ENCODE data around the gene PTPRN2. TPM values are rescaled to one million over a fixed set of nuclear protein-coding genes. Genes with fewer than 3 reads are reported as not detected.

Gene PTPRN2
- total RNA-seq, 1 experiment from 2014 or later: 1.7 TPM

DNA sequence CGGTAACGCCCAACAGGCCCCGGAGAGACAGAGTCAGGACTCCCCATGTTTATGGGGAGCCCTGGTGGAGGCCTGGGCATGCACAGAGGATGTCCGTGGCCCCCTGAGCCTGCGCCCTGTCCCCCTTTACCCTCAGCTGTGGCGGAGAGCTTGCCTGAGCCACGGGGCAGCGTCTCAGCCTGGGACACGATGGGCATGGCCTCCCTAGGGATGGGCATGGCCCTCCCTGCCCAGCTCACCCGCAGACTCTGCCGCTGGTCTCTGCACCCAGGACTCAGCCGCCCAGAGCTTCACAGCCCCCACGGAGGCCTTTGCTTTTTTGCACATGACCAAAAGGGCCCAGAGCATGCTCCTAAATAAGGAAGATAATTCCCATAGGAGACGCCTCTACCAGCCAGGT lies 394.2 kb downstream of the PTPRN2 start:
- no peak overlapping the region for H3K27ac ChIP-seq (ENCODE audit: low read length)
- H2AFZ ChIP-seq (ENCODE audit: low read length): no peak overlapping the region
- H3K36me3 ChIP-seq (ENCODE audit: insufficient read depth, low read length): no peaks in the 10 kb centered on the region
- no peaks in the 10 kb centered on the region for H3K9me2 ChIP-seq (replicated peaks; ENCODE audit: insufficient read depth, low read length)
- no peak overlapping the region for H3K9ac ChIP-seq (ENCODE audit: low read length)
- H3K27me3 ChIP-seq (ENCODE audit: low read length): peaks cover 4% of the 10 kb centered on the region; the same call in 1 of the 2 replicates
- H3K4me2 ChIP-seq (ENCODE audit: low read depth, low read length, poor library complexity, severe bottlenecking): no peak overlapping the region
- no peak overlapping the region for H3K4me3 ChIP-seq (ENCODE audit: low read length)
- no peaks in the 10 kb centered on the region for H3K79me2 ChIP-seq (ENCODE audit: low read length)
- peaks cover 3% of the 10 kb centered on the region; the same call in 1 of the 2 replicates for H3K9me3 ChIP-seq (ENCODE audit: low read length)
- no peak for DNase-seq
- H3K4me1 ChIP-seq (ENCODE audit: low read length): no peaks in the 10 kb centered on the region
- no peaks in the 10 kb centered on the region for H4K20me1 ChIP-seq (ENCODE audit: insufficient read depth, low read depth, low read length)

DNA sequence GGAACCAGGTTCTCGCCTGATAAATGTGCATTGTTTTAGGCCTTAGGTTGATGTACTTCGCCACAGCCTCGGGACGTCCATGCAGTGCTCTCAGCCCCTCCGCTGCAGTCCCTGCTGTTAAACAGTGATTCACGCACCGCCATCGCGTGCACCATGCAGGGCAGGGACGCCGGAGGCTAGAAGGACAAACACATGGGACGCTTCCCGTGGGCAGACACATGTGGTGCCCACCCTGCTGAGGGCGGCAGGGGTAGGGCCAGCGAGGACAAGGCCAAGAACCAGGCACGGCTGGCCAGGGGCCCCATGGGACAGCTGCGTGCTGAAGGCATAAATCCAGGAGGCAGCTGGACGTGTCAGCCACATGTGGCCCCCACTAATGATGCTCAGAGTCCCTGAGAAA lies 394.7 kb downstream of the PTPRN2 start:
- Histone ChIP-seq H3K9me3 (ENCODE audit: low read length) (peaks cover 2% of the 10 kb centered on the region; the same call in 1 of the 2 replicates), H3K36me3 (ENCODE audit: insufficient read depth, low read length) (no peaks in the 10 kb centered on the region), H3K27me3 (ENCODE audit: low read length) (peaks cover 4% of the 10 kb centered on the region; the same call in 1 of the 2 replicates), H3K4me1 (ENCODE audit: low read length) (no peaks in the 10 kb centered on the region), H3K4me2 (ENCODE audit: low read depth, low read length, poor library complexity, severe bottlenecking) (no peak overlapping the region), H4K20me1 (ENCODE audit: insufficient read depth, low read depth, low read length) (no peaks in the 10 kb centered on the region), H3K4me3 (ENCODE audit: low read length) (no peak overlapping the region), H2AFZ (ENCODE audit: low read length) (no peak overlapping the region), H3K79me2 (ENCODE audit: low read length) (no peaks in the 10 kb centered on the region), H3K9ac (ENCODE audit: low read length) (no peak overlapping the region), H3K9me2 (replicated peaks; ENCODE audit: insufficient read depth, low read length) (no peaks in the 10 kb centered on the region), H3K27ac (ENCODE audit: low read length) (no peak overlapping the region)
- no peak for DNase-seq

DNA sequence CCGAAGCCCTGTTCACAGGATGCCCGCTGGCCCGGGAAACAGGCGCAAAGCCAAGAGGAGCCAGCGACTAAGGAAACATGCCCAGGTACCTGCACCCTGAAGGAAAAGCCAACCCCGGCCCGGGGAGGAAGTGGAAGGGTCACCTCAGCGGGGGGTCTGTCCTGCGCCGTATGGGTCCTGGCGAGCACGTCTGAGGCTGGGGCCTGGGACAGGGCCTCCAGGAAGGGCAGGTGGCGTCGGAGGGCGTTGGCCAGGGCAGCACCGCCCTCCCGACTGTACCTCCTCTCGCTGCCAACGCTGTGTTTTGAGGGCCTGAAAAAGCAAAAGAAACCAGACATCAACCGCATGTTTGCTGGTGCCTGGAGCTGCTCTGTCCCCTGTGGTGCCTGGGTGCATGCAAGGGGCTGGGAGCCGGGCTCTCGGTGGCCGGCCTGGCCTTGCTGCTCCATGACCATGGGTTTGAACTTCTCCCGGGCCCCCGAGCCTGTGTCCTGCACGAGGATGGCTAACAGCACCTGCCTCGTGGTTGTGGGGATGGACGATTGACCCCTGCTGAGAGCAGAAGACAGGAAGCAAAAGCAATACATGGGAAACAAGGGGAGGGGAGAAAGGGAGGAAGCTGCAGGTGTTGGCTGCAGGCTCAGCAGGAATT lies 395.3 kb downstream of the PTPRN2 start:
- Histone ChIP-seq H3K9me2 (replicated peaks; ENCODE audit: insufficient read depth, low read length) (no peaks in the 10 kb centered on the region), H3K4me3 (ENCODE audit: low read length) (no peak overlapping the region), H3K4me1 (ENCODE audit: low read length) (no peaks in the 10 kb centered on the region), H3K27me3 (ENCODE audit: low read length) (peaks cover 4% of the 10 kb centered on the region; the same call in 1 of the 2 replicates), H3K9ac (ENCODE audit: low read length) (no peak overlapping the region), H3K36me3 (ENCODE audit: insufficient read depth, low read length) (no peaks in the 10 kb centered on the region), H3K4me2 (ENCODE audit: low read depth, low read length, poor library complexity, severe bottlenecking) (no peak overlapping the region), H2AFZ (ENCODE audit: low read length) (no peak overlapping the region), H3K79me2 (ENCODE audit: low read length) (no peaks in the 10 kb centered on the region), H3K27ac (ENCODE audit: low read length) (no peak overlapping the region), H3K9me3 (ENCODE audit: low read length) (no peaks in the 10 kb centered on the region; the same call in 1 of the 2 replicates), H4K20me1 (ENCODE audit: insufficient read depth, low read depth, low read length) (no peaks in the 10 kb centered on the region)
- DNase-seq: no peak

DNA sequence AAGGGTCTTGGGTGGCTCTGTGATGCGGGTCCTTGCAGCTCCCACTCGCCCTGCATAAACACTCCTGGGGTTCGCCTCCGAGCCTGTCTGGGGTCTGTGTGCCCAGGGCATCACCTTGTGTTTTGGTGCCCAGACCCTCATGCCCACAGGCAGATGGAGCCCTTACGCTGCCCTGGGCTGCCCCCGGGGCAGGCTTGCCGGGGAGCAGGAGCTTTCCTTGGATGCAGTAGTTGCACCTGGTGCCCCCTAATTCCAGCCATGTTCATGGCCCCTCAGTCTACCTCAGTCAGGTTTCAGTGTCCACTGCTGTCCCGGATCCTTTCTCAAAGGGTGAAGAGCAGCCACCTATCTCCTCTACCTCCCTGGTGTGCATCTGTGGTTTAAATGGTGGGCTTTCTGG lies 396.0 kb downstream of the PTPRN2 start:
- H3K36me3 ChIP-seq (ENCODE audit: insufficient read depth, low read length): no peaks in the 10 kb centered on the region
- no peak overlapping the region for H3K9ac ChIP-seq (ENCODE audit: low read length)
- no peak overlapping the region for H3K4me2 ChIP-seq (ENCODE audit: low read depth, low read length, poor library complexity, severe bottlenecking)
- no peaks in the 10 kb centered on the region for H3K9me3 ChIP-seq (ENCODE audit: low read length)
- no peak overlapping the region for H3K27ac ChIP-seq (ENCODE audit: low read length)
- H3K79me2 ChIP-seq (ENCODE audit: low read length): no peaks in the 10 kb centered on the region
- no peaks in the 10 kb centered on the region for H4K20me1 ChIP-seq (ENCODE audit: insufficient read depth, low read depth, low read length)
- peaks cover 4% of the 10 kb centered on the region; the same call in 1 of the 2 replicates for H3K27me3 ChIP-seq (ENCODE audit: low read length)
- no peak for DNase-seq
- no peak overlapping the region for H3K4me3 ChIP-seq (ENCODE audit: low read length)
- H3K4me1 ChIP-seq (ENCODE audit: low read length): no peaks in the 10 kb centered on the region
- H2AFZ ChIP-seq (ENCODE audit: low read length): no peak overlapping the region
- H3K9me2 ChIP-seq (replicated peaks; ENCODE audit: insufficient read depth, low read length): no peaks in the 10 kb centered on the region

DNA sequence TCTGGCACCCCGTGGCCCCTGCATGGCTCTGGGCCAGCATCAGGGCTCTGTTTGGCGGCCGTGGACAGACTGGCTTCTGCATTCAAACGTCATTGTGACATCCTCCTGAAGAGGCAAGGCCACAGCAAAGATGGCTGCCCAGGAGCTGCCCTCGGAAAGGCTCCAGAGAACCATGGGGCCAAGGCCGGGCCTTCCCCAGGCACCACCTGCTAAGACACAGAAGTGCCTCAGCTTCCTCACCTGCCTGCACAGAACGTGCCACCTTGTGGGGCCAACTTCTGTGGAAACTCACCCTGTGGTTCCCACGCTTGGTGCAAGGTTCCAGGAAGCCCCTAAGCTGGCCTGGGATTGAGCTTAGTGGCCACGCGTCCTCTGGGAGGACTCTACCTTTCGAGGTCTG lies 396.9 kb downstream of the PTPRN2 start:
- H3K9ac ChIP-seq (ENCODE audit: low read length): no peak overlapping the region
- H3K4me1 ChIP-seq (ENCODE audit: low read length): no peaks in the 10 kb centered on the region
- no peak overlapping the region for H3K27ac ChIP-seq (ENCODE audit: low read length)
- no peaks in the 10 kb centered on the region for H3K36me3 ChIP-seq (ENCODE audit: insufficient read depth, low read length)
- H3K4me3 ChIP-seq (ENCODE audit: low read length): no peak overlapping the region
- no peaks in the 10 kb centered on the region for H4K20me1 ChIP-seq (ENCODE audit: insufficient read depth, low read depth, low read length)
- no peaks in the 10 kb centered on the region for H3K79me2 ChIP-seq (ENCODE audit: low read length)
- H3K9me3 ChIP-seq (ENCODE audit: low read length): no peaks in the 10 kb centered on the region
- H3K4me2 ChIP-seq (ENCODE audit: low read depth, low read length, poor library complexity, severe bottlenecking): no peak overlapping the region
- H3K9me2 ChIP-seq (replicated peaks; ENCODE audit: insufficient read depth, low read length): no peaks in the 10 kb centered on the region
- H3K27me3 ChIP-seq (ENCODE audit: low read length): peaks cover 4% of the 10 kb centered on the region; the same call in 1 of the 2 replicates
- DNase-seq: no peak
- H2AFZ ChIP-seq (ENCODE audit: low read length): no peak overlapping the region

DNA sequence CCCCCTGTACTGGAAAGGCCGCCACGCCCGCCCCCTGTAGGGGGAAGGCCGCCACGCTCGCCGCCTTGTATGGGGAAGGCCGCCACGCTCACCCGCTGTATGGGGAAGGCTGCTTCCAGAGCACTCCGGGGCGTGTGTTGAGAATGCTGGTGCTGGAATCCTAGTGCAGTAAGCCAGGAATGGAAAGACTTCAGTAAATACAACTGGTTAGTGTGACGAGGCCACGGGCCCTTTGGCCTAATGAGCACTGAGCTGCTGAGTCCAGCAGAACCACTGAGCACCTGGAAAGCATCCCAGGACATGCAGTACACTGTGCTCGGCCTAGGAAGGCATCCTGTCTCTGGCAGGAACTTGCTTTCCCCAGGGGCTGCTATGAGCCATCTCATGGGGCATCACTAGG lies 398.9 kb downstream of the PTPRN2 start:
- Histone ChIP-seq H4K20me1 (ENCODE audit: insufficient read depth, low read depth, low read length) (no peaks in the 10 kb centered on the region), H3K9ac (ENCODE audit: low read length) (no peak overlapping the region), H3K4me3 (ENCODE audit: low read length) (no peak overlapping the region), H3K9me2 (replicated peaks; ENCODE audit: insufficient read depth, low read length) (no peaks in the 10 kb centered on the region), H2AFZ (ENCODE audit: low read length) (no peak overlapping the region), H3K27me3 (ENCODE audit: low read length) (no peaks in the 10 kb centered on the region), H3K36me3 (ENCODE audit: insufficient read depth, low read length) (no peaks in the 10 kb centered on the region), H3K27ac (ENCODE audit: low read length) (no peak overlapping the region), H3K4me1 (ENCODE audit: low read length) (no peaks in the 10 kb centered on the region), H3K79me2 (ENCODE audit: low read length) (no peaks in the 10 kb centered on the region), H3K4me2 (ENCODE audit: low read depth, low read length, poor library complexity, severe bottlenecking) (no peak overlapping the region), H3K9me3 (ENCODE audit: low read length) (no peaks in the 10 kb centered on the region)
- no peak for DNase-seq

DNA sequence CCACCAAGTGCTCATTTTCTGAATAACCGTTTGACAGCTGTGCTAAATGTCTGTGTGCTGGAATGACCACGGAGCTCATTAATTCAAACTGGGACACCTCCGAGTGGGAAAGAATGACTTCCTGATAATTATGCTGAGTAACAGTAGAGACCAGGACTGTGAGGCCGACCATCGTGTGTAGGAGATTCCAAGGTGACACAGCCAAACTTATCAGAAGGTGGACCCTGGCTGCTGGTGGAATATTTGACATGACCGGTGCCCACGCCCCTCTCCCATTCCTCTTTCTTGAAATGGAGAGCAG lies 400.0 kb downstream of the PTPRN2 start:
- Histone ChIP-seq H4K20me1 (ENCODE audit: insufficient read depth, low read depth, low read length) (no peaks in the 10 kb centered on the region), H3K4me1 (ENCODE audit: low read length) (no peaks in the 10 kb centered on the region), H3K27ac (ENCODE audit: low read length) (no peak overlapping the region), H3K9me2 (replicated peaks; ENCODE audit: insufficient read depth, low read length) (no peaks in the 10 kb centered on the region), H3K9ac (ENCODE audit: low read length) (no peak overlapping the region), H3K4me2 (ENCODE audit: low read depth, low read length, poor library complexity, severe bottlenecking) (no peak overlapping the region), H3K4me3 (ENCODE audit: low read length) (no peak overlapping the region), H3K9me3 (ENCODE audit: low read length) (no peaks in the 10 kb centered on the region), H2AFZ (ENCODE audit: low read length) (no peak overlapping the region), H3K27me3 (ENCODE audit: low read length) (no peaks in the 10 kb centered on the region), H3K79me2 (ENCODE audit: low read length) (no peaks in the 10 kb centered on the region), H3K36me3 (ENCODE audit: insufficient read depth, low read length) (no peaks in the 10 kb centered on the region)
- DNase-seq: no peak

DNA sequence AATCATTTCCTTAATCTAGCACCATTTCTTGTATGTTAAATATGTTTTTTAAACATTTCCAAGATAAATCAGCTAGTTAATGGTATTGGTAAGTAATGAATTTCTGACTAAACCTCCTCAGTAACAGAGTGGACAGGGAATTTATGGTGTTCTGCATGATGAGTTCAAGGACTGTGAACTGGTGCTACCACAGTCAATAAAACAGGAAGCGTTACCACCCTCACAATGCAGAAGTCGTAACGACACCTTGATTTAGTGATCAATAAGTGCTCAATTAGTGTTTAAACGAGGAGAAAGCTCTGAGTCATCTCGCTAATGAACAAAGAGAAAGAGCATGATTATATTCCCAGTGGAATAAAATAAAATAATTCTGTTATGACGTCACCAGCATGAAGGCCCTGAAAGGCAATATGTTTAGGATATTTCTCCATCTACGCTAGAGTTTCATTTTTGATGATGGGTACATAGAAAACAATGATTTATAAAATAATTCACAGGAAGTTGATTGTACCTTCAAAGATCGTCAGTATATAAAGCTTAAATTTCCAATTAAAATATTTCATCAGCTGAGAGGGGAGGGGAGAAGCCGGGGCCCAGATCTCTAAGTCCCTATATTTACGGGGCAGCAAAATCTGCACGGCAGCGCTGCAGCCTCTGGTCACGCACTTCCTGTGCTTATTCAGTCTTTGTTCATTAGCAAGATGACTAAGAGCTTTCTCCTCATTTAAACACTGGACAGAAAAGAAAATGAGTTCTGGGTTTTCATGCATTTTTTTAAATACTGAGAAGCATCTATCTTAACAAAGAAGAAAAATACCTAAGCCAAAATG lies 400.5 kb downstream of the PTPRN2 start:
- Histone ChIP-seq H3K9me2 (replicated peaks; ENCODE audit: insufficient read depth, low read length) (no peaks in the 10 kb centered on the region), H3K4me3 (ENCODE audit: low read length) (no peak overlapping the region), H2AFZ (ENCODE audit: low read length) (no peak overlapping the region), H4K20me1 (ENCODE audit: insufficient read depth, low read depth, low read length) (no peaks in the 10 kb centered on the region), H3K27me3 (ENCODE audit: low read length) (no peaks in the 10 kb centered on the region), H3K79me2 (ENCODE audit: low read length) (no peaks in the 10 kb centered on the region), H3K27ac (ENCODE audit: low read length) (no peak overlapping the region), H3K4me2 (ENCODE audit: low read depth, low read length, poor library complexity, severe bottlenecking) (no peak overlapping the region), H3K9ac (ENCODE audit: low read length) (no peak overlapping the region), H3K36me3 (ENCODE audit: insufficient read depth, low read length) (no peaks in the 10 kb centered on the region), H3K9me3 (ENCODE audit: low read length) (no peaks in the 10 kb centered on the region), H3K4me1 (ENCODE audit: low read length) (no peaks in the 10 kb centered on the region)
- no peak for DNase-seq
